Tibial artery (tissue), 4 donors: ENCODE data around the gene LRRC70.

Source experiments
- DNase-seq, 2 donors: peaks; one replicate each; pipeline ENCODE4 v3.0.0-alpha.2; 2019
- H3K27ac ChIP-seq, 2 donors: fragments of 200-600 bp; sonication (generic) in 1 of 2; 1 replicate in 1 of 2; 2 replicates in 1 of 2; pipeline ENCODE4 v1.5.1; 2018 to 2019; ENCODE audit warnings: mild to moderate bottlenecking in 1 of 2
- H3K27me3 ChIP-seq, 2 donors: fragments of 200-600 bp; sonication (generic) in 1 of 2; one replicate each; pipeline versions ENCODE4 v1.5.1 to v1.6.0; 2016 to 2019
- H3K36me3 ChIP-seq, 3 donors: fragments of 200-600 bp; sonication (generic) in 2 of 3; one replicate each; pipeline ENCODE4 v1.5.1; 2016 to 2019; ENCODE audit warnings: mild to moderate bottlenecking in 2 of 3
- H3K4me1 ChIP-seq, 4 donors: fragments of 200-600 bp; sonication (generic) in 2 of 4; 1 replicate in 3 of 4; 2 replicates in 1 of 4; pipeline ENCODE4 v1.5.1; 2016 to 2019
- H3K4me3 ChIP-seq, 2 donors: fragments of 200-600 bp; sonication (generic) in 1 of 2; 1 replicate in 1 of 2; 2 replicates in 1 of 2; pipeline ENCODE4 v1.5.1; 2018 to 2019; ENCODE audit warnings: mild to moderate bottlenecking in 2 of 2
- H3K9me3 ChIP-seq, 3 donors: fragments of 200-600 bp; sonication (generic) in 1 of 3; one replicate each; pipeline ENCODE4 v1.5.1; 2016 to 2019
- CTCF ChIP-seq, 2 experiments: fragments of 200-600 bp in 1 of 2; fragments of 450-650 bp in 1 of 2; IDR thresholded peaks; one replicate each; pipeline ENCODE4 v1.5.1; 2017 to 2019; ENCODE audit warnings: antibody characterized with exemption in 2 of 2, mild to moderate bottlenecking in 1 of 2, moderate library complexity in 1 of 2
- intact Hi-C: fragments of 100-400 bp; cut with DNase I; formaldehyde crosslinking; loops from one replicate; pipeline ENCODE4 v1.15.0; 2023; ENCODE audit warnings: low total_unique reads

The LRRC70 gene

GRCh38 chr5:62626534-62626933 lies 47.9 kb downstream of the LRRC70 start:
- TF ChIP-seq CTCF (IDR thresholded peaks at IDR 0.05) = no peak
- Histone ChIP-seq H3K36me3 (peaks cover 0 to 25% (median 13%) of the 10 kb centered on the region in 3 donors), H3K9me3 (no peaks in the 10 kb centered on the region), H3K4me1 (peaks cover 0 to 5% (median 0%) of the 10 kb centered on the region in 4 donors), H3K4me3 (no peak overlapping the region), H3K27me3 (no peaks in the 10 kb centered on the region), H3K27ac (no peak overlapping the region)
- intact Hi-C loops = no loop called here
- no peak for DNase-seq

GRCh38 chr5:62627121-62627520 lies 48.5 kb downstream of the LRRC70 start:
- TF ChIP-seq CTCF (IDR thresholded peaks at IDR 0.05) = no peak
- intact Hi-C loops = no loop called here
- Histone ChIP-seq H3K4me1 (peaks cover 0 to 11% (median 0%) of the 10 kb centered on the region in 4 donors), H3K9me3 (no peaks in the 10 kb centered on the region), H3K27me3 (no peaks in the 10 kb centered on the region), H3K27ac (no peak overlapping the region), H3K4me3 (no peak overlapping the region), H3K36me3 (peaks cover 0 to 25% (median 13%) of the 10 kb centered on the region in 3 donors)
- no peak for DNase-seq

GRCh38 chr5:62627901-62628300 lies 49.3 kb downstream of the LRRC70 start:
- no peak for TF ChIP-seq CTCF (IDR thresholded peaks at IDR 0.05)
- Histone ChIP-seq H3K27ac (no peak overlapping the region), H3K36me3 (peaks cover 0 to 25% (median 13%) of the 10 kb centered on the region in 3 donors), H3K4me3 (no peak overlapping the region), H3K27me3 (no peaks in the 10 kb centered on the region), H3K9me3 (no peaks in the 10 kb centered on the region), H3K4me1 (peaks cover 0 to 15% (median 0%) of the 10 kb centered on the region in 4 donors)
- DNase-seq = no peak
- intact Hi-C loops = no loop called here
